Endothelial cell of umbilical vein (primary cell): ENCODE data around the gene HDHD3. TPM values are rescaled to one million over a fixed set of nuclear protein-coding genes. Genes with fewer than 3 reads are reported as not detected.
A peak's percentile ranks its signal among the peaks of the same experiment; 100 is the strongest.

Source experiments
- BruUV-seq: library from RNA; stranded (reverse); fragments of 400-500 nt; replicated peaks from 2 replicates; lab custom pipeline; 2021; lab: Mats Ljungman, UMichigan
- CTCF ChIA-PET: fragments of 300-600, 350-600 bp; sonication (Branson Sonifier 250); formaldehyde crosslinking; loops from one replicate; lab custom pipeline; 2021; ENCODE audit warnings: antibody characterized with exemption, inconsistent platforms; lab: Charles Lee
- POLR2A ChIA-PET: fragments of 300-600, 350-600 bp; sonication (Branson Sonifier 250); formaldehyde crosslinking; loops from one replicate; lab custom pipeline; 2021; ENCODE audit warnings: antibody characterized with exemption, inconsistent platforms; lab: Charles Lee
- DNase-seq: peaks from one replicate; pipeline ENCODE4 v3.0.0-alpha.2; 2011; ENCODE audit warnings: low read depth, low spot score
- FAIRE-seq: peaks from 2 replicates; lab custom pipeline; 2011; peaks lifted over from hg19 to GRCh38; lab: Jason Lieb, UNC
- H2AFZ ChIP-seq: 2 replicates; pipeline ENCODE4 v1.6.0; 2012; ENCODE audit warnings: low read depth, low read length, control low read depth, inconsistent platforms
- H3K27ac ChIP-seq: 2 replicates; pipeline ENCODE4 v1.5.1; 2011; ENCODE audit warnings: low read depth, mild to moderate bottlenecking, control low read depth, low read length, moderate library complexity; ENCODE audit not compliant: insufficient read depth
- H3K27me3 ChIP-seq, 2 experiments: 2 replicates each; pipeline versions ENCODE4 v1.6.0 to v1.6.1; 2011; ENCODE audit warnings: low read length in 2 of 2, mixed read lengths in 1 of 2; ENCODE audit not compliant: control insufficient read depth in 2 of 2, insufficient read depth in 2 of 2
- H3K36me3 ChIP-seq, 2 experiments: 2 replicates in 1 of 2; 3 replicates in 1 of 2; pipeline ENCODE4 v1.5.1; 2011; ENCODE audit warnings: low read length in 2 of 2, mild to moderate bottlenecking in 1 of 2, moderate library complexity in 1 of 2; ENCODE audit not compliant: control insufficient read depth in 2 of 2, insufficient read depth in 2 of 2; ENCODE audit errors: extremely low read depth in 1 of 2
- H3K4me1 ChIP-seq: 3 replicates; pipeline ENCODE4 v1.5.1; 2011; ENCODE audit warnings: mild to moderate bottlenecking, low read length; ENCODE audit not compliant: control insufficient read depth, insufficient read depth; ENCODE audit errors: extremely low read depth
- H3K4me2 ChIP-seq: 2 replicates; pipeline ENCODE4 v1.6.1; 2011; ENCODE audit warnings: low read length, control low read depth, mixed read lengths; ENCODE audit not compliant: insufficient read depth
- H3K4me3 ChIP-seq, 3 experiments: fragments of 200-600 bp in 1 of 3; sonication (generic), shearing (Covaris generic) in 1 of 3; replicated peaks in 1 of 3; 2 replicates each; pipeline ENCODE4 v1.5.1; 2011 to 2016; ENCODE audit warnings: control low read depth in 3 of 3, low read length in 3 of 3, mild to moderate bottlenecking in 2 of 3, inconsistent platforms in 1 of 3, low read depth in 1 of 3, moderate library complexity in 1 of 3; ENCODE audit not compliant: insufficient read depth in 1 of 3
- H3K79me2 ChIP-seq: 2 replicates; pipeline ENCODE4 v1.6.0; 2012; ENCODE audit warnings: low read length, inconsistent platforms; ENCODE audit not compliant: control insufficient read depth, insufficient read depth
- H3K9ac ChIP-seq: replicated peaks from 2 replicates; pipeline ENCODE3; 2011; ENCODE audit warnings: low read length, control low read depth; ENCODE audit not compliant: insufficient read depth; ENCODE audit errors: extremely low read depth
- H3K9me1 ChIP-seq: replicated peaks from 3 replicates; pipeline ENCODE4 v1.6.0; 2011; ENCODE audit warnings: mild to moderate bottlenecking, low read length; ENCODE audit not compliant: control insufficient read depth, insufficient read depth; ENCODE audit errors: extremely low read depth
- H3K9me3 ChIP-seq: replicated peaks from 2 replicates; pipeline ENCODE4 v1.5.1; 2012; ENCODE audit warnings: low read length, inconsistent platforms; ENCODE audit not compliant: control insufficient read depth, insufficient read depth
- H4K20me1 ChIP-seq: replicated peaks from 2 replicates; pipeline ENCODE3; 2011; ENCODE audit warnings: mild to moderate bottlenecking, low read length; ENCODE audit not compliant: control insufficient read depth, insufficient read depth; ENCODE audit errors: extremely low read depth
- CTCF ChIP-seq, 2 donors: IDR thresholded peaks; 1 replicate in 1 of 2; 2 replicates in 1 of 2; pipeline ENCODE4 v1.5.1; 2011; ENCODE audit warnings: low read length in 2 of 2, mild to moderate bottlenecking in 2 of 2, moderate library complexity in 2 of 2, control low read depth in 1 of 2, inconsistent platforms in 1 of 2, low read depth in 1 of 2; ENCODE audit not compliant: insufficient read depth in 1 of 2; ENCODE audit errors: extremely low read depth in 1 of 2
- EZH2 ChIP-seq: IDR thresholded peaks from 2 replicates; pipeline ENCODE4 v1.6.1; 2012; ENCODE audit warnings: borderline replicate concordance, low read depth, mild to moderate bottlenecking, moderate library complexity, low read length, inconsistent platforms; ENCODE audit not compliant: severe bottlenecking
- FOS ChIP-seq: IDR thresholded peaks from 2 replicates; pipeline ENCODE4 v1.6.1; 2011; ENCODE audit warnings: mild to moderate bottlenecking, low read length, moderate library complexity, borderline replicate concordance; ENCODE audit not compliant: insufficient read depth
- GATA2 ChIP-seq: IDR thresholded peaks from 2 replicates; pipeline ENCODE4 v1.7.0; 2011; ENCODE audit warnings: low read depth, mild to moderate bottlenecking, moderate library complexity, mixed read lengths, low read length; ENCODE audit not compliant: insufficient read length, insufficient read depth
- JUN ChIP-seq: IDR thresholded peaks from 2 replicates; pipeline ENCODE4 v1.6.1; 2011; ENCODE audit warnings: borderline replicate concordance, low read depth; ENCODE audit not compliant: insufficient read length, insufficient read depth
- MAX ChIP-seq: IDR thresholded peaks from 2 replicates; pipeline ENCODE4 v1.6.1; 2011; ENCODE audit not compliant: insufficient read depth, insufficient read length
- MYC ChIP-seq: IDR thresholded peaks from one replicate; pipeline ENCODE4 v1.6.1; 2011; ENCODE audit warnings: mild to moderate bottlenecking, low read depth, low read length
- POLR2A ChIP-seq: IDR thresholded peaks from 2 replicates; pipeline ENCODE4 v1.6.1; 2012; ENCODE audit warnings: low read depth, mild to moderate bottlenecking, control low read depth, low read length
- POLR2AphosphoS5 ChIP-seq: IDR thresholded peaks from 2 replicates; pipeline ENCODE4 v1.6.1; 2012; ENCODE audit warnings: low read depth, mild to moderate bottlenecking, control low read depth, low read length, moderate library complexity; ENCODE audit not compliant: insufficient read depth
- dilution Hi-C: fragments of 300-500 bp; cut with MboI; formaldehyde crosslinking; loops from one replicate; pipeline ENCODE4 v1.15.0; 2019; ENCODE audit warnings: low sequenced_read_pairs; ENCODE audit not compliant: extremely low pct_ligation_motif_present
- intact Hi-C: fragments of 100-400 bp; cut with micrococcal nuclease; formaldehyde crosslinking; loops from one replicate; pipeline ENCODE4 v1.10.0; 2022
- polyA plus RNA-seq, 4 experiments: library from polyadenylated mRNA; depleted of rRNA in 3 of 4; stranded (reverse) in 3 of 4; unstranded in 1 of 4; fragments of >200 nt; gene quantifications; 2 replicates each; pipeline versions ENCODE4 v1.2.1 to v1.2.3, GENCODE V29; 2011 to 2012; ENCODE audit warnings: missing spikeins in 1 of 4
- total RNA-seq: library from RNA; stranded (reverse); gene quantifications from 2 replicates; pipeline ENCODE4 v1.2.3, GENCODE V29; 2021

Gene HDHD3
- total and polyA plus RNA-seq, 2 donors (not counting 3 experiments of a cell fraction or from before 2014, with no cell fraction given) = 7.6 to 14.1 TPM

- Histone ChIP-seq H3K4me2 (peak within 1 kb of the TSS; percentile 97), H3K9me3 (no peaks in the 10 kb centered on the region), H3K9ac (peak within 1 kb of the TSS; percentile 99), H3K4me3 (peak within 1 kb of the TSS; percentile 86 to 98 (median 92)), H4K20me1 (no peaks in the 10 kb centered on the region), H3K36me3 (peaks cover 4 to 5% of the 10 kb centered on the region in 2 experiments), H3K27ac (peak within 1 kb of the TSS; percentile 84), H2AFZ (peak within 1 kb of the TSS; percentile 81), H3K4me1 (peaks cover 9% of the 10 kb centered on the region), H3K9me1 (no peaks in the 10 kb centered on the region), H3K79me2 (peaks cover 21% of the 10 kb centered on the region), H3K27me3 (no peaks in the 10 kb centered on the region)
- DNase-seq (peak; percentile 97), FAIRE-seq (peak; percentile 93)
- CTCF ChIA-PET = interaction anchor here (0.7 to 1.7 kb wide), 14 partner anchors 9 to 248 kb away, joined by 3 to 18 read pairs (median 4); partner anchors contain the start of genes ALAD, CDC26 and PRPF4
- no TSS peak for BruUV-seq
- no peak for TF ChIP-seq EZH2
- TF ChIP-seq JUN = no peak
- TF ChIP-seq MYC = peak; percentile 99
- peak; percentile 21 for TF ChIP-seq FOS
- TF ChIP-seq POLR2A = peak; percentile 72
- no peak for TF ChIP-seq CTCF (IDR thresholded peaks at IDR 0.05; ENCODE audit: extremely low read depth in 1 of 2, insufficient read depth in 1 of 2, low read depth in 1 of 2, low read length in 2 of 2)
- TF ChIP-seq MAX = peak; percentile 97
- peak; percentile 64 for TF ChIP-seq POLR2AphosphoS5
- TF ChIP-seq GATA2 = no peak
- POLR2A ChIA-PET = interaction anchor here (0.9 to 1.4 kb wide), 10 partner anchors 9 to 245 kb away, joined by 3 to 9 read pairs (median 4); partner anchors contain the start of genes ALAD, CDC26, PRPF4 and WDR31
- dilution Hi-C loops = no loop called here
- intact Hi-C loops = loop anchor here (1.0 to 5.0 kb wide), 8 partner anchors 9 to 265 kb away; partner anchors contain the start of genes ALAD, CDC26, PRPF4 and WDR31
Observed at GRCh38 chr9:113410207-113410864, 33.5 kb upstream of the HDHD3 start, which contains the start of the genes C9orf43 and POLE3. Gene C9orf43, plus strand, starts transcription at chr9:113410747. Its CDS starts 2,747 bp downstream, at chr9:113413494. Gene POLE3, minus strand, starts transcription at chr9:113410675. Its CDS starts 382 bp downstream, at chr9:113410293.
